Left kidney (tissue), 2 donors: ENCODE data around the gene FGF13. TPM values are rescaled to one million over a fixed set of nuclear protein-coding genes. Genes with fewer than 3 reads are reported as not detected.

ENCODE experiments used
- DNase-seq: peaks from one replicate; pipeline ENCODE4 v3.0.0-alpha.2; 2013
- polyA plus RNA-seq: library from polyadenylated mRNA; unstranded; fragments of 120-200 nt; gene quantifications from one replicate; pipeline ENCODE4 v1.2.1, GENCODE V29; 2013; ENCODE audit not compliant: insufficient read length

Gene FGF13
- polyA plus RNA-seq, 1 donor = 29.3 TPM

DNA sequence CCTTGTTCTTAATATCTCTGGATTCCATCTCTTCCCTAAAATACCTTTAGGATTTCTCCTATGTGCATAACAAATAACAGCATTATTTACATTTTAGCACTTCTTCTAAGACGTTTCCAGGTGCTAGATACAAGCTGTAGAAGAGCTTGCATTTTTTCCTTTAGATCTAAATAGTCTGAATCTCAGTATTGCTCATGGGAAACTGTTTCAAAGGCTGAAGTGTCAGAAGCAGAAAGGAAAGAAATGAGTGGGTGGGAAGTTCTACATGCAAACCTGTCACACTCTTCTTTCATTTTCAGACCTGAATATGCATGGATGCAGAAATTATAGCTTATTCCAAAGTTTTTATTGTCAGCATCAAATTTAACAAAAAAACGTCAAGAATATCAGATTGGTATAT, 41.8 kb downstream of the FGF13 start:
- no peak for DNase-seq

DNA sequence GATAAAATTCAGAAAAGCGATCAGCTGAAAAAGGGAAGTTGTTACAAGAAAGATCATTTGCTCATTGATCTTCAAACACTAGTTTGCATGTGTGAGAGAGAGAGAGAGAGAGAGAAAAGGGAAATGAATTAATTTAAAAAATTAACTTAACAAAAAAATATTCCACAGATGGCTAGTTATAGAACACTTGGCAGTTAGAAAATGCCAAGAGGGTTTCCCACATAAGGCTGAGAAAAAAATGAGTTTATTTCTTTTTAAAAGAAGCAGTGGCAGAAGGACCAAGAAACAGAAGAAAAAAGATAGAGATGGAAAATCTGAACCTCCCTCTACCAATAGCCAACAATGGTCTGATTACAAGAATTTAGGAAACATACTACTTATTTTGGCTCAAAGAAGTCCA, 47.1 kb downstream of the FGF13 start:
- DNase-seq = no peak

DNA sequence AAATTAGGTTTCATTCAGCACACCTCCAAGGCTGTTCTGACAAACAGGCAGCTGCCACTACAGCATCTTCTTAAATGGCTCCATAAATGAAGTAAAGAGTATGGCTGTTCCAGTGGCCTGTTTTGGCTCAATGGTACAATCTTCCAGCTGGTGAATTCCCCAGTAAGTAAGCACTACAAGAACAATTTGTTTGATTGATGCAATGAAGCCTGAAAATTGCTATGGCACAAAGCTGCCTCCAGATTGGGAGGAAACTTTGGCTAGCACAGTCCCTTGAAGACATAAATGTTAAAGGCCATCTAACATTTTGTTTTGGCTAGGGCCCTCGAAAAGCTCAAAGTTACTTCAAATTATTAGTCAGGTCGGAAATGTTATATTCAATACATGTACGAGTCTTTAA, 47.5 kb downstream of the FGF13 start:
- DNase-seq = no peak

DNA sequence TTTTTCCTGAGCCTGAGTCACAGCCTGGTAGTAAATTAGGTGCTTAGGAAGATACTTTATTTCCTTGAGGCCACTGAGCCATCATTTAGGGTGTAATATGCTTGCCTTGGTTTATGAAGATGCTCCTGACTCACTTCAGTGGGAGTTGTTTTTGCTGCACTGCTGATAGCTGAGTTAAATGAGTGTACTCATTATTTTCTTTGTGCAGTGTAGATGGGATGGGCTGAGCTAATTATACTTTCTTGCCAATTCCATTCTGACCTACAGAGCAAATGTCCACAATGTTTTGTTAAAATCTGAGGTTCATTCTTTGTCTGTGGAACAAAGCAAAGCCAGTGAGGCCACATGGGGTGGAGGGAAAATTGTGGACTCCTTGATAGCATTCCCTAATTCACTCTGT, 60.0 kb downstream of the FGF13 start:
- no peak for DNase-seq

DNA sequence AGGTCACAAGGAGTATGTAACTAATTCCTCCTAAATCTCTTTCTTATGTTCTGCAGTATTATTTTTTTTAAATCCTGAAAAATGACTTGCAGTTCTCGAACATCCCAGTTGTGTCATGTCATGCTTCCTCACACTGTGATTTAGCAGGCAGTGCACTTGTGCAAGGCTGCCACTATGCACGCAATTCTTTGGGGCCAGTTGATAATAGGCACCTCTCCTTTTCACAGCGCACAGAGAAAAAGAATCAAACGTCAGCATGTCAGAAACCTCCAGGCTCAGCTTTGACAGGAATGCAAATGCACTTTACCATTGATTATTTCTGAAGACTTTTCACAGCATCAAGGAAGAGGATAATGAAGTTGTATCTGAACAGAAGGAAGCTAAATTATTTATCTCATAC, 62.9 kb downstream of the FGF13 start:
- no peak for DNase-seq

DNA sequence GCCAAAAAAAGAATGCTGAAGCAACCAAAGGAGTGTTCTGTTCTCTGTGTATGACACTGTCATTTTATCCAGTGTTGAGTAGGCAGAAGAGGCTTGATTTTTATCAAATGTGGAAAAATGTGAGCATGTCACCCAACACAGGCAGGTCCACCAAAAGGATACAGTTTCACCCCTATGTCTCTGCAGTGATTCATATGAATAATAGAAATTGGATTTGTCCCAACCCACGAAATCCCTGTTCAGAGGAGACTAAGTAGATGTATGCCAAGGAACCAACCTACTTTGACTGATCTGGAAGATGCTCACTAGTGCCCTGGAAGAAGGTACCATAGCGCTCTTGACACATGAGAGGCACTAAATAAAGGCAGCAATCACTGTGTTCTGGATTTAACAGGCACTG, 72.5 kb downstream of the FGF13 start:
- DNase-seq = no peak
